ENCODE data around the gene PSMG4.
"Not testable (repeated sequence)": the region's sequence is repeated elsewhere in the genome, so short reads cannot be mapped to it uniquely, and the experiment has no call there.

Gene PSMG4

GRCh38 chr6:3231247-3232016 lies 27.3 kb upstream of the PSMG4 start:
- DNase-seq = no peak

DNA sequence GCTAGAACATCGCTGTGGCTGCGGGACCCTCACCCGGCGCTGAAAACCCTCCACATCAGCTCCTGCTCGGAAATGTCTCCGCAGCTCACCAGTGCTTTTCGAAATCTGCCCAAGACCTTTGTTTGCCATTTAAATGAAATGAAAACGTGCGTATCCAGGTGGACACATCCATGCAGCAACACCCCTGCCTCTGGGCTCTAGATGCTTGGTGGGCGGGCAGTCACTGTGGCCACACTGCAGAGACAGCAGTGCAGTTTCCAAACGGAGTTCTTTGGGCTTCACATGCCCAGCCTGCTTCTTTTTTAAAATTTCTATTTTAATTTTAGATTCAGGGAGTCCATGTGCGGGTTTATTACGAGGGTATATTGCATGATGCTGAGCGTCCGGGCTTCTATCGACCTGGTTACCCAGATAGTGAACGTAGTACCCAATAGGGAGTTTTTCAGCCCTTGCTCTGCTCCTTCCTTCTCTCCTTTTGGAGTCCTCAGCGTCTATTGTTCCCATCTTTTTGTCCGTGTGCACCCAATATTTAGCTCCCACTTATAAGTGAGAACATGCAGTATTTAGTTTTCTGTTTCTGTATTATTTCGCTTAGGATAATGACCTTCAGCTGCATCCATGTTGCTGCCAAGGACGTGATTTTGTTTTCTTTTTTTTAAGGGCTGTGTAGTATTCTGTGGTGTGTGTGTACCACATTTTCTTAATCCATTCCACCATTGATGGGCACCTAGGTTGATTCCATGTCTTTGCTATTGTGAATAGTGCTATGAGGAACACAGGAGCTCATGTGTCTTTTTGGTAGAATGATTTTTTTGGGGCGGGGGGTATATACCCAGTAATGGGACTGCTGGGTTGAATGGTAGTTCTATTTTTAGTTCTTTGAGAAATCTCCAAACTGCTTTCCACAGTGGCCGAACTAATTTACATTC lies 26.5 kb upstream of the PSMG4 start:
- DNase-seq = no peak

- DNase-seq = no peak
Observed at GRCh38 chr6:3233321-3233720, 25.4 kb upstream of the PSMG4 start.

GRCh38 chr6:3233904-3234303 lies 24.8 kb upstream of the PSMG4 start:
- DNase-seq = no peak

GRCh38 chr6:3235486-3235885 lies 23.3 kb upstream of the PSMG4 start:
- no peak for DNase-seq

- no peak for DNase-seq
Observed at GRCh38 chr6:3236005-3236404, 22.7 kb upstream of the PSMG4 start.

GRCh38 chr6:3237761-3238662 lies 20.7 kb upstream of the PSMG4 start:
- no peak for DNase-seq

GRCh38 chr6:3239110-3239830 lies 19.5 kb upstream of the PSMG4 start:
- no peak for DNase-seq

DNA sequence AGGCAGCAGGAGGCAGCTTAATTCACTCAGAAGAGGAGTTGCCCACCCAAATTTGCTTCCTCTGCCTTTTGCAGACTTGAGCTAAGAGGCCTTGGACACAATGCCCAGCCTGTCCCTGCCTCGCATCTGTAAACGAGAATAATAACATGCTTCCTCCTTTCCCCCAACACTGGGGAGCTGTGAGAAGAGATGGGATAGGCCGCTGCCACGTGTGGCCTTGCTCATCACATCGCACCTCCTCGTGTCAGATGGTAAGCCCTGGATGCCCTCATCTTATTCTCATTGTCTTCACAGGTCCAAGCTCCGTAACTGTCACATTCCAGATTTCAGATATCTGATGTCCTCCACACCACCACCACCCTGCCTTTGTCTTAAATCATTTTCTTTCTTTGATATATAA lies 18.2 kb upstream of the PSMG4 start:
- DNase-seq = no peak

- not testable (repeated sequence) for DNase-seq
Observed at GRCh38 chr6:3241745-3242144, 17.0 kb upstream of the PSMG4 start.

- DNase-seq = no peak
Observed at GRCh38 chr6:3242768-3243167, 16.0 kb upstream of the PSMG4 start.

GRCh38 chr6:3244003-3244831 lies 14.5 kb upstream of the PSMG4 start:
- DNase-seq = no peak

DNA sequence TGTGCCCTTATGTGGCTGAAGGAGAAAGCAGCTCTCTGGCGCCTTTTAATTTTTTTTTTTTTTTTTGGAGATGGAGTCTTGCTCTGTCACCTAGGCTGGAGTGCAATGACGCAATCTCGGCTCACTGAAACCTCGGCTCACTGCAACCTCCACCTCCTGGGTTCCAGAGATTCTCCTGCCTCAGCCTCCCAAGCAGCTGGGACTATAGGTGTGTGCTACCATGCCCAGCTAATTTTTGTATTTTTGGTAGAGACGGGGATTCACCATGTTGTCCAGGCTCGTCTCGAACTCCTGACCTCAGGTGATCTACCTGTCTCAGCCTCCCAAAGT lies 13.9 kb upstream of the PSMG4 start:
- DNase-seq = not testable (repeated sequence)

GRCh38 chr6:3245216-3245615 lies 13.5 kb upstream of the PSMG4 start:
- no peak for DNase-seq

- no peak for DNase-seq
Observed at GRCh38 chr6:3247255-3248146, 11.2 kb upstream of the PSMG4 start.

DNA sequence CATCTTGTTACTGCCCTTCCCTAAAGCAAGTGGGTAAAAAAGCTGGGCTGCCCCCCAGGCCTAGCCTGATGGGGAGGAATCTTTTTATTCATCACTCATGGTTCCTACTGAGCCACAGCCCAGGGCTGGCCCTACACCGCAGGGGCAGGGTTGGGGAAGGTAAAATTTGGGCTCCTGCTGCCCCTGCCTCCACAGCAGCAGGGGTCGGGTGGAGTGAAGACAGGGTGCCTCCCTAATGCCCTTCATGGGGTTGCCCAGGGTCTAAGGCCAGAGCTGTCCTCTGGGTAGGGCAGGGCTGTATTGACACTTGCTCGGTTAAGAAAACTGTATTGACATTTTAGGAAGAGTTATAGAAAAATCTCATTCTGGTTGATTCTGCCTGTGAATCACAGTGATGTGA lies 8.9 kb upstream of the PSMG4 start:
- no peak for DNase-seq

GRCh38 chr6:3250231-3250675 lies 8.5 kb upstream of the PSMG4 start:
- DNase-seq = no peak

- DNase-seq = peak; percentile 86
Observed at GRCh38 chr6:3251462-3252314, 7.1 kb upstream of the PSMG4 start.

DNA sequence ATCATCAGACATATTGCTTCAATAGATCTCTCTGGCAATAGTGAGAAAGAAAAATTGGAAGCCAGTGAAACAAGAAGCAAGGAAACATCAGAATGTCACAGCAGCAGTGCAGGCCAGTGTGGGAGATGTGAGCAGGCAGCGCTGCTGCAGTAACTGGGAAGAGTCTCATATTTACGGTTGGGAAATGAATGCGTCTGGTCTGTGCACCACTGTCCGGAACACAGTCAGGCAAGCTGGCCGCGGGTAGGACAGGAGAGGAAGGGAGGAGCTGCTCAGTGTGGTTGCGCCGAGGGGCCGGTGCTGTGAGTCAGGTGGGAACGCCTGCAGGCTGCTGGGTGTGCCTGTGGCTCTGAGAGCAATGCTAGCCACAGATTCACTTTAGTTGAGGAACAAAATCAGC lies 6.4 kb upstream of the PSMG4 start:
- no peak for DNase-seq

Data from CD4-positive, alpha-beta T cell treated with Interleukin-21 for 1 hour (primary cell).